Activated naive CD4-positive, alpha-beta T cell treated with Interleukin-2 at 50 U/mL for 16 hours (primary cell): ENCODE results near the gene C1QTNF8.
"Not testable (repeated sequence)": the region's sequence is repeated elsewhere in the genome, so short reads cannot be mapped to it uniquely, and the experiment has no call there.

Source experiments
- DNase-seq: peaks from one replicate; pipeline ENCODE4 v3.0.0-alpha.2; 2020

The C1QTNF8 gene

DNA sequence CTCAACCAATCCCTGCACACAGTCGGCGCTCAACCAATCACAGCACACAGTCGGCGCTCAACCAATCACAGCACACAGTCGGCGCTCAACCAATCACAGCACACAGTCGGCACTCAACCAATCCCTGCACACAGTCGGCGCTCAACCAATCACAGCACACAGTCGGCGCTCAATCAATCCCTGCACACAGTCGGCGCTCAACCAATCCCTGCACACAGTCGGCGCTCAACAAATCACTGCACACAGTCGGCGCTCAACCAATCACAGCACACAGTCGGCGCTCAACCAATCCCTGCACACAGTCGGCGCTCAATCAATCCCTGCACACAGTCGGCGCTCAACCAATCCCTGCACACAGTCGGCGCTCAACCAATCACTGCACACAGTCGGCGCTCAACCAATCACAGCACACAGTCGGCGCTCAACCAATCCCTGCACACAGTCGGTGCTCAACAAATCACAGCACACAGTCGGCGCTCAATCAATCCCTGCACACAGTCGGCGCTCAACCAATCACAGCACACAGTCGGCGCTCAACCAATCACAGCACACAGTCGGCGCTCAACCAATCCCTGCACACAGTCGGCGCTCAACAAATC lies 3.3 kb downstream of the C1QTNF8 start:
- not testable (repeated sequence) for DNase-seq

- no peak for DNase-seq
Observed at GRCh38 chr16:1091992-1092552, 4.0 kb downstream of the C1QTNF8 start.

- DNase-seq: no peak
Observed at GRCh38 chr16:1090620-1091587, 5.1 kb downstream of the C1QTNF8 start.

- DNase-seq: no peak
Observed at GRCh38 chr16:1089822-1090619, 6.0 kb downstream of the C1QTNF8 start.

- DNase-seq: no peak
Observed at GRCh38 chr16:1089439-1089821, 6.6 kb downstream of the C1QTNF8 start.

DNA sequence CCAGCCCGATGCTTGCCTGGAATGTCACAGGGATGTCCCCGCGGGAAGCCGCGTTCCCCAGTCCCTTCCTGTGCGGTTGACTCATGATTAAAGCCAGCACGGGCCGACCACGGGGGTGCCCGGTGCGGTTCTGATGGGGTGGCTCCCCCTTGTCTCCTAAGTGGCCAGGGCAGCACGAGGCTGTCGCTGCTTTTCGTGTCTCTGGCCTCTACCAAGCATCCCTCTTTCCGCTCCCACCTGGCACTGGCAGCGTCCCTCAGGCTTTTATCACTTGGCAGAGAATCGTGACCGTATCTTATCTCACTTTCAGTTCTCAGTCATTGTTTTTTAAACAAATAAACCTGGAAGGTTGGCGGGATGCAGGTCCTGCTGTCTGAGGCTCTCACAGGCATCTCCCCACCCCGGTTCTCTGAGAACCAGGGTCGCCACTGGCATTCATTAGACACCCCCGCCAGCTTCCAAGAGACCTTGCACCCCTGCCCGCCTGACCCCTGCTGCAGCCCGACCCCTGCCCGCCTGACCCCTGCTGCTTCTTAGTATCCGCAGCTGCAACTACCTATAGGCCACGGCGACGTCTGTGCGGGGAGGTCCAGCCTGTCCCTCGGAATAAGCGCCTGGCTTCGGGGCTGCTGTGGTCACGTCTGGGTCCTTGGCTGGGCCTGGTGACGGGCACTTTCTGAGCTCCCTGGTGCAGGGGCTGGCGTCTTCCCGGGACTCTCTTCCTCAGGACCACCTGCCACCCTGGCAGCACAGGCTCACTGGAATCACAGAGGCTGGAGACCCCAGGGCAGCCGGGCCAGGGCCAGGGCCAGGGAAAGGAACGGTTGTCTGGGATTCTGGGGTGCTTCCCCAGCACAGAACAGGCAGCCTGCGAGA lies 7.5 kb downstream of the C1QTNF8 start:
- DNase-seq: no peak

DNA sequence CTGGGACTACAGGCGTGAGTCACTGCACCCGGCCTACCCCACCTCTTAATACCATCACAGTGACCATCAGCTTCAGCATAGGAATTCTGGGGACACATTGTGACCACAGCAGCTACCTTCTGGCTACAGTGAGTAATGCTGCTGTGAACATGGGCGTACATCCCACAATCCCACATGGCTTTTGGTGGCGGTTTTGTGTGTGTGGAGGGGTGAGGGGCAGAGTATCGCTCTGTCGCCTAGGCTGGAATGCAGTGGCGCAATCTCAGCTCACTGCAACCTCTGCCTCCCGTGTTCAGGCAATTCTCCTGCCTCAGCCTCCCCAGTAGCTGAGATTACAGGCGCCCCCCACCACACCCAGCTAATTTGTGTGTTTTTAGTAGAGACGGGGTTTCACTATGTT lies 9.6 kb downstream of the C1QTNF8 start:
- DNase-seq: not testable (repeated sequence)

GRCh38 chr16:1084971-1085370 lies 11.1 kb downstream of the C1QTNF8 start:
- DNase-seq: no peak

DNA sequence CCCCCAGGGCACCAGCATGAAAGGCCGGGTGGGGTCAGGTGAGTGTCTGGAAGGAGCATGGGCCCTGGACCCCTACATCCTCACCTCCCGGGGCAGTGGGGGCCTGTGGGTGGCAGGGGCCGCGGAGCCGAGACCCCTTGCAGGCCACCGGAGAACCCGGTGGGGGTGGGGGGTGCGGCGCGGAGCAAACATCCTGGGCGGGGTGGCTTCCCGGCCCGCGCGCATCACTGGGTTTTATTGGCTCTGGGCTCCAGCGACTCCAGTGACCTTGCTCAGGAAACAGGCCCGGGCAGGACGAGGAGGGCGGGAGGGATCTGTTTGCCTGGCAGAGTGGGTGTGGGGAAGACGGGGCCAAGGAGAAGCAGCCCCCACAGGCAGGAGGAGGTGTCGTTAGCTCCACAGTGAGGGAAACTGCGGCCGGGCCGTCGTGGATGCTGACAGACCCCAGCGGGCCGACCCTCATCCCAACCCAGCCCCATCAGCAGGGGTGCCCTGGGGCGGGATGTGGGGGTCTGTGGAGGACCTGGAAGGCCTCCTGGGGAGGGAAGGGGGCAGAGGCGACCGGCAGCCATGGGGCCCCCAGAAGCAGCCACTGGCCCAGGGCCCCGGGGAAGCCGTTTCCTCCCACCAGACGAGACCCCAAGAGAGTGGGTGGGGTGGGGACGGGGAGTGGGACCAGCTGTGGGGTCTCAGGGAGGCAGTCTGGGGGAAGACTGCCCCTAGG lies 12.9 kb downstream of the C1QTNF8 start:
- no peak for DNase-seq

DNA sequence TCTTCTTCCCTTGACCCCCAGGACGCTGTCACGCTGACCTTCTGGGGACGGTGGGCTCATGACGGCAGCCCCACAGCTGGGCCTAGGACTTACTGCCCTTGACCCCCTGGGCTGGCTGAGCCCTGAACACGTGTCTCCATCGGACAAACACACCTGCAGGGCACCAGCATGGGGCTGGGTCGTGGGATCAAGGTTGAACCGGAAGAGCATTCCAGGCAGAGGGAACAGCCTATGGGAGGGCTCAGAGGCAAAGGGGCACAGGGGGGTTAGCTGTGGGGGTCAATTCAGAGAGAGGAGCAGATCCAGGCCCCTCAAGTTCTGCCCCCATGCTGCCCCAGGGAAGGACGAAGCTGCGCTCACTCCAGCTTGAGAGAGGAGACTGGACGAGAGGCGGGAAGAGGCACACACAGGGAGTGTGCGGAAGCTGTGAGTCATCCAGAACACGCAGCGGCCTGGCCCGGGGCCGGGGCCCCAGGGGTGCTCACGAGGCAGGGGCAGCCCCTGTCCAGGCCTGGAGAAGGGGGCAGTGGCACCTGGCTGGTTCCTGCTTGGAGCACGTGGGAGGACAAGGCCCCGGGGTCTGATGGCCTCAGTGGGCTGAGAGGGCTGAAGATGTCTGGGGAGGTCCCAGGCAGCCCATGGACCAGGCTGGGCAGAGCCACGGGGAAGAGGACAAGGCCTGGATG lies 13.6 kb downstream of the C1QTNF8 start:
- no peak for DNase-seq

DNA sequence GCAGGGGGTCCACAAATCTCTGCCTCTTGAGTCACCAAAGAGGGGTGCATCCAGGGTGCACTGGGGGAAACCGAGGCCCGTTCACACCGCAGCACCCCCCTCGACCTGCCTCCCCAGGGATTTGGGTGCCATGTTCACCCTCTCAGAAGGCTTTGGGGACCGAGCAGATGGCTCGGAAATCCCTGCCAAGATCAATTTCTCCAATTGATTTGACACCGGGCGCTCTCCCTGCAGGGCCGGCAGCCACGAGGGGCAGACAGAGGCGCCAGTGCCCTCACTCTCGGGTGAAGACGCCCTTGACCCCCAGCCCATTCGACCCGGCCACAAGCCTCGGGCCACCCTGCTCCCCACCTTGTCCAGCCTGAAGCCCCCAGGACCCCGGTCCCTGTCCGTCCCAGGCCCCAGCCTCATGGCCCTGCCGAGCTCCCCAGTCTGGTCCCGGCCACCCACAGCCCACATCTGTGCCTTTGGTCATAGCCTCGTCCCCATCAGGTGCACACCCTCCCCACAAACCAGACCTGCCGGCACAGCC lies 14.2 kb downstream of the C1QTNF8 start:
- no peak for DNase-seq

GRCh38 chr16:1080801-1081733 lies 15.0 kb downstream of the C1QTNF8 start:
- no peak for DNase-seq

DNA sequence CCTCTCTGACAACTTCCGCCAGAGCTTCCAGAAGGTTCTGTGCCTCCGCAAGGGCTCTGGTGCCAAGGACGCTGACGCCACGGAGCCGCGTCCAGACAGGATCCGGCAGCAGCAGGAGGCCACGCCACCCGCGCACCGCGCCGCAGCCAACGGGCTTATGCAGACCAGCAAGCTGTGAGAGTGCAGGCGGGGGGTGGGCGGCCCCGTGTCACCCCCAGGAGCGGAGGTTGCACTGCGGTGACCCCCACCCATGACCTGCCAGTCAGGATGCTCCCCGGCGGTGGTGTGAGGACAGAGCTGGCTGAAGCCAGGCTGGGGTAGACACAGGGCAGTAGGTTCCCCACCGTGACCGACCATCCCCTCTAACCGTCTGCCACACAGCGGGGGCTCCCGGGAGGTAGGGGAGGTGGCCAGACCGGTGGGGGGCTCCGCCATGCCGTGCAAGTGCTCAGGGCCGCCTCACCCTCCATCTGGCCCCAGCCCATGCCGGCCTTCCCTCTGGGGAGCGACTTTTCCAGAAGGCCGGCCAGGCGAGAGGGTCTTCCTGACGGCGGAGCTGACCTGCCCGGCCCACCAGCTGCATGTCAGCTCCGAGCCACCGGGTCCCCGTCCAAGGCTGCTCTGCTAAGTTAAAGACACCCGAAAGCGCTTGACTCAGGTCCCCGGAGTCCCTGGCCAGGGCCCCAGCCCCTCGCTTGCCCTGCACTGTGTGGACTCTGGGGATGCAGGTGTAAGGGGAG lies 16.1 kb downstream of the C1QTNF8 start:
- no peak for DNase-seq

- no peak for DNase-seq
Observed at GRCh38 chr16:1079341-1079740, 16.7 kb downstream of the C1QTNF8 start.

GRCh38 chr16:1078579-1079021 lies 17.4 kb downstream of the C1QTNF8 start:
- no peak for DNase-seq

GRCh38 chr16:1077877-1078578 lies 18.0 kb downstream of the C1QTNF8 start:
- no peak for DNase-seq

GRCh38 chr16:1076801-1077576 lies 19.1 kb downstream of the C1QTNF8 start:
- no peak for DNase-seq
